GM19043 (cell line): Measurements from ENCODE around the gene HLA-A.
"Not testable (repeated sequence)": the region's sequence is repeated elsewhere in the genome, so short reads cannot be mapped to it uniquely, and the experiment has no call there.

ENCODE experiments used
- ATAC-seq: cut with Tn5 transposase; IDR thresholded peaks from one replicate; pipeline ENCODE4 v1.9.1; 2021; ENCODE audit warnings: low read depth; ENCODE audit not compliant: unreplicated experiment

Gene HLA-A

DNA sequence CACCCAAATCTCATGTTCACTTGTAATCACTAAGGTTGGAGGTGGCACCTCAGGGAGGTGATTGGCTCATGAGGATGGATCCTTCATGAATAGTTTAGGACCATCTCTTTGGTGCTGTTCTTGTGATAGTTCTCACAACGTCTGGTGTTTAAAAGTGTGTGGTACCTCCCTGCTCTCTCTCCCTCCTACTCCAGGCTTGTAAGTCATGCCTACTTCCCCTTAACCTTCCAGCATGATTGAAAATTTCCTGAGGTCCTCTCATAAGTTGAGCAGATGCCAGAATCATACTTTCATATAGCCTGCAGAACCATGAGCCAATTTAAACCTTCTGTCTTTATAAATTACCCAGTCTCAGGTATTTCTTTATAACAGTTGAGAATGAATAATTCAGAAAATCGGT lies 16.6 kb downstream of the HLA-A start:
- no peak for ATAC-seq

DNA sequence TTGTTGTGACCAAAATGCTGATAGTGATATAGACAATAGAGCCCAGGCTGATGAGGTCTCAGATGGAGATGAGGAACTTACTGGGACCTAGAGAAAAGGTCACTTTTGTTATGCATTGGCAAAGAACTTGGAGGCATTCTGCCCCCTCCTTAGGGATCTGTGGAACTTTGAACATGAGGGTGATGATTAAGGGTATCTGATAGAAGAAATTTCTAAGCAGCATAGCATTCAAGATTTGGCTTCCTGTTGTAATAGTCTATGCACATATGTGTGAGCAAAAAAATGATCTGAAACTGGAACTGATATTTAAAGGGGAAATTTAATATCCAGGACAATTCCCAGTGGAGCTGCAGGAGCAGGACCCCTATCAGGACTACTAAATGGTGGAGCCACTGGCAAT lies 17.1 kb downstream of the HLA-A start:
- ATAC-seq = no peak

DNA sequence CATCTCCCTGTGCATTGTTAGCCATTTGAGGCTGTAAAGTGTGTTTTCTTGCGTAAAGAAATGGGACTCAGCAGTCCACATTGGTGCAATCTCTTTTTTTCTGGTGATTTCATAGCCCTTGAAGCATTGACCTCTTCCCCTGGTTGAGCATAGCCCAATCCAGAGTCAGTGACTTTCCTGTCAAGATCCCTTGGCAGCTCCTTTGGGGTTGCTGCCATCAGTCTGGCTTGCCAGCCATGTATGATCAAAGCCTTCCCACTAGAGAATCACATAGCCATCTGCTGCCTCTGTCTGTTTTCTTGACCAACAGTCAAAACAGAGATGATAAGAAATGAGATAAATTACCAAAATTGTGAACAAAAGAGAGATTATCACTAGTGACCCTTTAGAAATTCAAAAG lies 19.6 kb downstream of the HLA-A start:
- ATAC-seq = no peak

DNA sequence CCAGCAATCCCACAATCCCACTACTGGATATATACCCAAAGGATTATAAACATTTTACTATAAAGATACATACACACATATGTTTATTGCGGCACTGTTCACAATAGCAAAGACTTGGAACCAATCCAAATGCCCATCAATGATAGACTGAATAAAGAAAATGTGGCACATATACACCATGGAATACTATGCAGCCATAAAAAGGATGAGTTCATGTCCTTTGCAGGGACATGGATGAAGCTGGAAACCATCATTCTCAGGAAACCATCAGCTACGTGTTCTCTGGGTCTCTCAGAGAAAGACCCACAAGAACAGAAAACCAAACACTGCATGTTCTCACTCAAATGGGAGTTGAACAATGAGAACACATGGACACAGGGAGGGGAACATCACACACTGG lies 21.4 kb downstream of the HLA-A start:
- ATAC-seq = not testable (repeated sequence)

DNA sequence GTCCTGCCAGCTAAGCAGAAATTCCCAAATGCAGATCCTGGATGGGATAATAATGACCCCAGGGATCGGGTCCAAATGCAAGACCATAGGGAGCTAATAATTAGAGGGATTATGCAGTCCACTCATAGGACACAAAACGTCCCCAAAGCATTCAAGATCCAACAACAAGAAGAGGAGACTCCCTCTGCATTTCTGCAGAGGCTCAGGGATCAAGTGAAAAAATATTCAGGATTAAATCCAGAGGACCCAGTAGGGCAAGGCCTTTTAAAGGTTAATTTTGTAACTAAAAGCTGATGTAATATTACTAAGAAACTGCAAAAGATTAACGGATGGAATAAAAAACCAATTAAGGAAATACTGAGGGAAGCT lies 22.2 kb downstream of the HLA-A start:
- ATAC-seq = no peak

DNA sequence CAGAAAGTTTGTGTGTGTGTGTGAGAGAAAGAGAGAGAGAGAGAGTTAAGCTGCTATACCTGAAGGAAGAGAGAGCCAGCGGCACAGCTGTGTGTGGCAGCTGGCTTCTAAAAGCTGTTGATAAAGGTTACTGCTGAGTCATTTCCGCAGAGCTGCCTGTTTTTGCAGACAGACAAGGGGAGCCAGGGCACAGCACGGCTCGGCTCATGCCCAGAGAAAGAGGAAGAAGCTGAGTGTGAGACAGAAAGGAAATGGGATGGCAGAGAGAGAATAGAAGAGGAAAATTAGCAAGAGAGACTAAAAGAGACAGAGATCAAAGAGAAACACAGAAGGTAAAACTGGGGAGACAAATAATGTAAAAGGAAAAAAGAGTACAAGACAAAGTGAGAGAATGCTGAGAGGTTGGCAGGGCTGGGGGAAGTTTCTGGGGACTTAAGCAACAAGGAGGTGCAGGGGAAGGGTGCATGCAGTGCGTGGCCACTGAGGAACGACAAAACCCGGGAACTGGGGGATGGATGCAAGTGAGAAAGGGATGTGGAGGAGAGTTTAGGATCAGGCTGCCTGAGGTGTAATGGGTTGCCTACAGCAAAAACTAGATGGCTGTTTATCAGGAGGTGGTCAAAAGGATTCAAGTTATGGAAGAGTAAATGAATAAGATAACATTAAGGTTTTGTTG lies 22.7 kb downstream of the HLA-A start:
- ATAC-seq = peak; percentile 95

DNA sequence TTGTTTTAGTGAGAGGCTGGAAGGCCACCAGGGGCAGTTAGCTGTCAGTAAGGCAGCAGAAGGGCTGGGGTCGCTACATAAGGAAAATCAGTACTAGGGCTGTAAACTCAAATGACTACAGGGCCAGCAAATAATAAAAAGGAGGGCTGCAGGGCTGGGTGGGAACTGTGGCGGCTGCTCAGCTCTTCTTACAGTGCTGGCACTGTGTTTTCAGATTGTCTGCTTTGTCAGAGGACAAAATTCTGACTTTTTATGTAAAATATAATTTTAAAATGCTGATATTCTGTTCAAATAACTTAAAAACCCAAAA lies 23.2 kb downstream of the HLA-A start:
- no peak for ATAC-seq

DNA sequence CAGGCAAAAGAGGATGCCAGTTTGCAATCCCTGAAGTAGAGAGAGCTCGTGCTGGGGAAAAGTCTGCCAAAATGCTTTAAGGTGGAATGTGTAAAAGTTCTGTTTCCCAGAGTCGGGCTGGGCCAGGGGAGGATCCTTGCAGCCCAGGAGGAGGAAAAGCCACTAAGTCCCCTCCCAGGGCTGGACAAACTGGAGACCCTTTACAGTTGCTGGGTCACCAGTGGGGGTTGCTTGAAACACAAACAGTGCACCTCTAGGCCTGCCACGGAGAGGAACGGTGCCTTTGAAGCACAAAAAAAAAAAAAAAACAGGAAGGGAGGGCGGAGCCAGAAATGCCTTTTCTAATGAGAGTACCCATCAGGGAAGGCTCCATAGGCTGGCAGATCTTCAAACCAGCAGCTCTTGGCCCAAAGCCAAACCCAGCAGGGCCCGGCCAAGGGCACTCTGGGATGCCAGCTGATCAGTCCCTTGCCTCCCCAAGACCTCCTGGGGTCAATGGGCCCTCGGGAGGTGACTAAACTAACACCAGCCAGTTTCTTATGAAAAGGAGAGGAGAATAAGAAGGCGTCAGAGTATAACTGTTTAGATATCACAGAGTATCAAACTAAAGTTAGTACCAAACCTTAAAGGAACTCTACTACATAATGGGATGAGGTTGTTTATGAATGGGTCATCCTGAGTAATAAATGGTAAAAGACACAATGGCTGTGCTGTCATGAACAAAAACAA lies 23.7 kb downstream of the HLA-A start:
- no peak for ATAC-seq

DNA sequence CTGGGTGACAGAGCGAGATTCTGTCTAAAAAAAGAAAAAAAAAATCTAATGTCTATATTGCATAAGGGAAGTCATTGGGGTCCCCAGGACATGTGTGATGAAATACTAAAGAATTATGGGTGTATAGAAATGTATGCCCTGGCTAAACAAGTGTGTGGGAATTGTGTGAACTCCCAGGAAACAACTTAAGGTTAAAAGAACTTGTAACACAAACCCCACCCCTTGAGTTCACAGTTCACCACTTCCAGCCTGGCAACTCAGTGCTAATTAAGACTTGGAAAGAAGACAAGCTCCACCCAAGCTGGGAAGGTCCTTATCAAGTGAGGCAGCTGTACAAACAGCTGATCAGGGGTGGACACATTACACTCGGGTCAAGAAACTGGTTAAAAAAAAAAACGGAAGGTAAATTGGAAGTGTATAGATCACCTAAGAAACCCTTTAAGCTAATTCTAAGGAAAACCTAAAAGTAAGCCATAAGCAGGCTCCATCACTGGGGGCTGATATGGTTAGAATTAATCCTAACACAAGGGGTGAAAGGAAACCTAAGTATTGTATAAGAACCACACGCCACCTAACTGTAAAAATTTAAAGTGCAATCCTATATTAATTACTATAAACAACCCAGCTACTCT lies 25.2 kb downstream of the HLA-A start:
- no peak for ATAC-seq

DNA sequence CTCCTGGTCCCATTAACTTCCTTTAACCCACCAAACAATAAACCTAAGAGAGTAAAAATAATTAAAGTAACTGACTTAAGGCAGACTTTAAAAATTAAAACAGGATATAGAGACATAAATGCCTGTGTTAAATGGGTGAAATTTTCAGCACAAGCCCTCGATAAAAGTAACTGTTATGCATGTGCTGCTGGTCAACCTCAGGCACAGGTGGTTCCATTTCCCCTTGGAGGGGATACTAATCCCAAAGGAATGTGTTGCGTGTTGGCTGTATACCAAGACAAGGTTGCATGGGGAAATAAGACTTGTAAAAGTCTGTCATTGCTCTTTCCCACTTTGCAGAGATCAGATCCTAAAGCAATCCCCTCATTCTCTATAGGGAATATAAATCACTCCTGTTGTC lies 25.8 kb downstream of the HLA-A start:
- ATAC-seq = no peak

DNA sequence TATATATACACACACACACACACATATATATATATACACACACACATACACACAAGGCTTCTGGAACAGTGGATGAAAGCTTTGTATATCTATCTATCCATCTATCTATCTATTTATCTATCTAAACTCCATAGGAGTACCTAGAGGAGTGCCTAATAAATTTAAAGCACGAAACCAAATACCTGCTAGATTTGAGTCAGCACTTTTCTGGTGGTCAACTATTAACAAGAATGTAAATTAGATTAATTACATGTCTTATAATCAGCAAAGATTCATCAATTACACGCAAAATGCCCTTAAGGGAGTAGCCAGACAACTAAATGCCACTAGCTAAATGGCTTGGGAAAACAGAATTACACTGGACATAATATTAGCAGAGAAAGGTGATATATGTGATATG lies 26.6 kb downstream of the HLA-A start:
- no peak for ATAC-seq

DNA sequence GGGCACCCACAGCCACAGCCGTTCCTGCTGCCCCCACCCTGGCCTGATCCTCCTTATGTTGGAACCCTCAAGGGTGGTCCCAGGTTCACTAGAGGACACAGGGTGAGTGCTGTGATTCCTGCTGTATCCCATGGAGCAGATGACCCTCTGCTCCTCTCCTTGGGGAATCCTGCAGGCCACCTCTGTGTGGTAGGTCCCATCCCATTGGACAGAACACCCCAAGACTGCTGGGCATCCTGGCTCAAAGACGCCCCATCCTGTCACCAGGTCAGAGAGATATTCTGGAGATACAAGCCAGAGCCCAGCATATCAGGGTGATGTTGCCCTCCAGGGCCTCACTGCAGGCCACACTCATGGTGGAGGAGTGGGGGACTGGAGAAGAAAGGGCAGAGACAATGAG lies 28.4 kb downstream of the HLA-A start:
- no peak for ATAC-seq

DNA sequence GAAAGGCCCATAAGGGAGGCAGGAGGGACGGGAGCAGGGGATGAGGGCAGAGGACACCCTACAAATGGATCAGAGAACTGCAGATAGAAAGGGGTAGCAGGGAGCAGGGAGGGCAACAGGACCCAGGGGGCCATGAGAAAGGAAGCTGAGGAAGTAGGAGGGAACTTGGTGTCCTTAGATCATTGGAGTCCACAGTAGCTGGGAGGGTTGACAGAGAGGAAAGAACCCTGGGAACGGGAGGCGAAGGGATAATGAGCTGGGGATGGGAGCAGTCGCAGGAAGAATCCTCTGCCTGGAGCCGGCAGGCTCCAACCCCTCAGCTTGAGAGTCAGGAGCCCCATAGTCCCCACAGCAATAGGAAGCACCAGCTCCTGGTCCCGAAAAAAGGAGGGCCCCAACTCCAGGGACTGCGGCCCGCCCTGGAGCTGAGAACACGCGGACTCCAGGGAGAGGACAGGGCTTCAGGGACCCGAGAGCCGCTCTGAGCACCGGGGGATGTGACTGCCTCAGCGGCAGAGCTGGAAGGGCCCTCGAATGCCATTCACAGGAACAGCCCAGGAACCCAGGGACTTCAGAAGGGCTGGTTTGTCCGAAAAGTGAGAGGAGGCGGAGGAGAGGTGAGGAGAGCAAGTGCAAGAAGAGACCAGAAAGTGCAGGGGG lies 32.7 kb downstream of the HLA-A start:
- no peak for ATAC-seq

DNA sequence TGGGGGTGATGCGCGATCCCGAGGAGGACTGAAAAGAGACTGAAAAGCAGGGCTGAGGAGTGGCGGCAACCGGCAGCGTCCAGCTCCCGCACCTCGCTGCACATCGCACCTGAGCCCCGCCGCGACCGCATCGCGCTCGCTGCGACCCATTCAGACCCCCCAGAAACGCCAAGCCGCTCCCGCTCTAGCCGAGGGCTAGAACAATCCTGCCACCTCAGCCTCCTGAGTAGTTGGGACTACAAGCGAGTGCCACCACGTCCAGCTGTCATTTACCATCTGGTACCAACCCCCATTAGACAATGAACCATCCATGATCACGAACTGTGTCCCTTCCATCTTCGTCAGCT lies 33.2 kb downstream of the HLA-A start:
- ATAC-seq = no peak

DNA sequence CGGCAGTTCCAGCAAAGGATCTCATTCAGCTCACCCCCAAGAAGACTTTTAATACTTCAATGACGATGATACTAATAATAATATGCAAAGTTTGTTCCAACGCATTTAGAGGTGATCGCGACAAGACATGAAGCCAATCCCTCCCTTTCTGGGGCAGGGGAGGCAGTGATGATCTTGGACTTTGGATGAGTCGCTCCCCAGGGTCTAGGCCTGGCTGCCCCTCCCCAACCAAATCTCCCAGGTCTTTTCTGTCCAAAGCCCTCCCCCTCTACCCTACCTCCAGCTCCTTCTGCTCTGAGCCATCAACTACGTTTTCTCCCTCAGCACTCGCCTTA lies 33.9 kb downstream of the HLA-A start:
- no peak for ATAC-seq

DNA sequence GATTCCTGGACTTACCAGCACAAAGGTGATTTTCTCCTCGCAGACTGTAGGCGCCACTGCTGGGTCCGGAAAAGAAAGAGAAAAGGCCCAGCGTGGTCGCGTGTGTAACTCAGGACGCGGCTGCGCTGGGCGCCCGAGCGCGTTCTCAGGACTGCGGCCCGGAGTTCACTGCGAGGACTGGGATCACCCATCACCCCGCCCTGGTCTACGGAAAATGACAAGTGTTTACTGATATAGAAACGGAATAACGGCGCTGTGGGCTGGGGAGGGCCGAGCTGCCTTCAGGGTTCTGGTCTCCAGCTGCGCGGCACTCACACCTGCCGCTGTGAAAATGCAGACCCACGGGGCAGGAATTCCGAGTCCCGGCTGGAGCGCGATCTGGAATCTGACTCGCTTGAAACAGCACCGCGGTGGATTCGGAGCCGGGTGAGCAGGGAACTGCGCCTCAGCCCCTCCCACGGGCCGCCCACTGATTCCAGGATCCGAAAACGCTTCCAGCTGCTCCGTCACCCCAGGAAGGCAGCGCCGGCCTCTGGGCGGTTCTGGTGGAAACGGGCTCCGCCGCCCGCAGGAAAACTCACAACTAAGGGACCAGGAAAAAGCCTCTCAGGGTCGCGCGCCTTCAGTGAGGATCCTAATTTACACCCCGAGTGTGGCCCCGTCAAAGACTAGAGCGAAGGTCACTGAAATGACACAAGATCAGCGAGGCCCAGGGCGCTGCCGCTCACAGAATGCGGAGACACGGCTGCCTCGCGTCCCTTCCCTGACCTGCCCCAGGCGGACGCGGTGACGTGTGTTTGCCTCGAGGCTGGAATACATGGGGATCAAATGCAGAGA lies 34.5 kb downstream of the HLA-A start:
- ATAC-seq = no peak

DNA sequence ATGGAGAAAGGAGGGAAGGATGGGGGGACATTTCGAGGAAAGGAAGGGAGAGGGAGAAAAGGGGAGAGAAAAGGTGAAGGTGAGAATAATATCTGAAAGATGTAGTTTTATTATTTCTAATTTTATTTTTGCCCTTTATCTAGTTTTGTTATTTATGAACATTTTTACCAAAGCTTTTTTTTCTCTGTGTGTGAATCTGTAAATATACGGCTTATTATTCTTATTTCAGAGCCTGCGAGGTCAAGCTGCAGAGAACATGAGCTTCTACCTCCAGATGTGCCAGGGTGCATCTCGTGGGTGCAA lies 35.0 kb downstream of the HLA-A start:
- ATAC-seq = no peak

DNA sequence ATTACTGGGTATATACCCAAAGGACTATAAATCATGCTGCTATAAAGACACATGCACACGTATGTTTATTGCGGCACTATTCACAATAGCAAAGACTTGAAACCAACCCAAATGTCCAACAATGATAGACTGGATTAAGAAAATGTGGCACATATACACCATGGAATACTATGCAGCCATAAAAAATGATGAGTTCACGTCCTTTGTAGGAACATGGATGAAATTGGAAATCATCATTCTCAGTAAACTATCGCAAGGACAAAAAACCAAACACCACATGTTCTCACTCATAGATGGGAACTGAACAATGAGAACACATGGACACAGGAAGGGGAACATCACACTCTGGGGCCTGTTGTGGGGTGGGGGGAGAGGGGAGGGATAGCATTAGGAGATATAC lies 37.7 kb downstream of the HLA-A start:
- not testable (repeated sequence) for ATAC-seq

DNA sequence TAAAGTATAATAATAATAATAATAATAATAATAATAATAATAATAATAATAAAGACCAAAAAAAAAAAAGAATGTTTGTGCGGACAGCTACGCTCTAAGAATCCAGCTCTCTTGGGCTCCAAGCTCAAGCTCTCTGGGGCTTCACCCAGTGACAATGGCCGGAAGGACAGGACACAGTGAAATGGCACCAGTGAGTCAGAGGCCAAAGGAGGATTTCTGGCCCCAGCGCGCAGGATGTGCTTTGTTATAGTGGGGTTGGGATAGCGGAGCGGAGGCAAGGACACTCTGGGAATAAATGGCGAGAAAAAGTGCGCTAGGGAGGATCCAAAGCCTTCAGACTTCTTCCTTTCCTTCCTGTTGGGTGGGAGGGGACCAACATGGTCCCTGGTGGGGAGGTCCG lies 38.2 kb downstream of the HLA-A start:
- ATAC-seq = no peak

DNA sequence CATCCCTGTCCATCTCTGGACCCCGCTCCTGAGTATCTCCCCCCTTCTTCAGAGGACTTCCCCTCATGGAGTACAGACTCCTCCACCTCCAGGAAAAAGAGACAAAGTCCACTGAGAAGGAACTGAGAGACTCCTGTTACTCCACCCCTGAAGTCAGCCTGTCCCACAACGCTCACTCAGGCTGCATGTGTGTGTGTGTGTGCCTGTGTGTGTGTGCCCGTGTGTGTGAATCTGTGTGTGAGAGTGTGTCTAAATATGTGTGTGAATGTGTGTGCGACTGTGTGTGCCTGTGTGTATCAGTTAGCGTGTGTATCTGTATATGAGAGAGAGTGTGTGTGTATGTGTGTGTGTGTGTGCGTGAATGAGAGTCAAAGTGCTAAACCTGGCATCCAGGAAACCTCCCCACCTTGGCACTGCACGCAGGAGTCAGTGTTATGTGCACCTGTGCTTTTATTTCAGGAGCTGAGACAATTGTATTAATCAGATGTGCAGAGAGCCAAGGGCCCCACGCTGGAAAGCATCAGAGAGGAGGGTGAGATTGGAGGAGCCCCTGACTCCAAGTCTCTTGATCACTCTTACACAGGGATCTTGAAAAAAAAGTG lies 39.0 kb downstream of the HLA-A start:
- ATAC-seq = no peak

DNA sequence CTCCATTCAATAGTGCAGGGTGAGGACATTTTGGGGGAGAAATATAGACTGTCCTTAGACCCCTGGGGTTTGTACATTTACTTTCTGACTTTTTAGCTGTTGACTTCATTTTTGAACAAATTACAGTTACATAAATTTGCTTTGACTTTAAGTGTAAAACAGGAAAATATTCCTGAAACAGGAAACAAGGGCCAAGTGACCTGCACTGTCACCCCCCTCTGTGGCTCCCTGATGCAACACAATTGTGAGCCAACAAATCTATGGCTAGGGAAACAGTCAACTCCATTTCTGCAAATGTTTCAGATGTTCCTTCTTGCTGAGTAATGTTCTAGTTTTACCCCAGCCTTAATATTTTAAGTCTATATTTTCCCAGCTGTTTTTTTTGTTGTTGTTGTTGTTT lies 39.8 kb downstream of the HLA-A start:
- no peak for ATAC-seq
